Liver (tissue), 9 donors: ENCODE results near the gene ARHGAP8. TPM values are rescaled to one million over a fixed set of nuclear protein-coding genes. Genes with fewer than 3 reads are reported as not detected.

ENCODE experiments used
- DNase-seq: peaks from one replicate; pipeline ENCODE4 v3.0.0-alpha.2; 2017; ENCODE audit warnings: low spot score
- H3K27ac ChIP-seq, 2 donors: one replicate each; pipeline ENCODE4 v1.7.0; 2013; ENCODE audit warnings: inconsistent platforms in 2 of 2, low read length in 2 of 2, control low read depth in 1 of 2, low read depth in 1 of 2, mild to moderate bottlenecking in 1 of 2
- H3K27me3 ChIP-seq, 4 donors: one replicate each; pipeline versions ENCODE4 v1.6.1 to v1.7.0; 2013; ENCODE audit warnings: low read length in 3 of 4, inconsistent platforms in 1 of 4, mild to moderate bottlenecking in 1 of 4, moderate library complexity in 1 of 4; ENCODE audit not compliant: control insufficient read depth in 4 of 4, insufficient read depth in 4 of 4
- H3K36me3 ChIP-seq, 4 donors: one replicate each; pipeline versions ENCODE4 v1.6.1 to v1.7.0; 2013; ENCODE audit warnings: low read length in 3 of 4, mild to moderate bottlenecking in 3 of 4, low read depth in 1 of 4, moderate library complexity in 1 of 4; ENCODE audit not compliant: control insufficient read depth in 4 of 4, insufficient read depth in 3 of 4
- H3K4me1 ChIP-seq, 4 donors: one replicate each; pipeline versions ENCODE4 v1.6.1 to v1.7.0; 2013; ENCODE audit warnings: low read length in 3 of 4, mild to moderate bottlenecking in 3 of 4, moderate library complexity in 1 of 4; ENCODE audit not compliant: control insufficient read depth in 4 of 4, insufficient read depth in 4 of 4
- H3K4me3 ChIP-seq, 3 donors: one replicate each; pipeline versions ENCODE4 v1.6.1 to v1.7.0; 2013; ENCODE audit warnings: low read length in 3 of 3, control low read depth in 1 of 3, low read depth in 1 of 3, mild to moderate bottlenecking in 1 of 3
- H3K9ac ChIP-seq, 2 donors: one replicate each; pipeline ENCODE4 v1.7.0; 2013; ENCODE audit warnings: low read length in 2 of 2, mild to moderate bottlenecking in 2 of 2, moderate library complexity in 2 of 2, control low read depth in 1 of 2, low read depth in 1 of 2
- H3K9me3 ChIP-seq, 4 donors: one replicate each; pipeline versions ENCODE4 v1.6.1 to v1.7.0; 2013; ENCODE audit warnings: low read length in 3 of 4; ENCODE audit not compliant: control insufficient read depth in 4 of 4
- EGR1 ChIP-seq, 2 donors: IDR thresholded peaks; 2 replicates each; pipeline ENCODE4 v1.6.1; 2016 to 2018; ENCODE audit warnings: antibody characterized with exemption in 2 of 2, low read depth in 2 of 2
- FOXA1 ChIP-seq: IDR thresholded peaks from 2 replicates; pipeline ENCODE4 v1.6.1; 2016; ENCODE audit warnings: antibody characterized with exemption
- FOXA2 ChIP-seq: IDR thresholded peaks from 2 replicates; pipeline ENCODE4 v1.6.1; 2016; ENCODE audit warnings: antibody characterized with exemption
- GABPA ChIP-seq, 2 donors: IDR thresholded peaks in 1 of 2; conservative IDR thresholded peaks in 1 of 2; 2 replicates each; pipeline ENCODE4 v1.6.1; 2016; ENCODE audit warnings: antibody characterized with exemption in 2 of 2, mild to moderate bottlenecking in 1 of 2, moderate library complexity in 1 of 2
- HNF4A ChIP-seq, 2 donors: conservative IDR thresholded peaks; 2 replicates each; pipeline ENCODE4 v1.6.1; 2016; ENCODE audit warnings: antibody characterized with exemption in 2 of 2, mild to moderate bottlenecking in 2 of 2
- JUND ChIP-seq, 2 donors: IDR thresholded peaks; 2 replicates each; pipeline ENCODE4 v1.6.1; 2016; ENCODE audit warnings: antibody characterized with exemption in 2 of 2
- NR2F2 ChIP-seq: IDR thresholded peaks from 2 replicates; pipeline ENCODE4 v1.6.1; 2016; ENCODE audit warnings: antibody characterized with exemption
- RAD21 ChIP-seq, 2 donors: IDR thresholded peaks; 2 replicates each; pipeline ENCODE4 v1.6.1; 2016; ENCODE audit warnings: antibody characterized with exemption in 2 of 2, mild to moderate bottlenecking in 2 of 2
- RXRA ChIP-seq, 2 donors: IDR thresholded peaks; 2 replicates each; pipeline ENCODE4 v1.6.1; 2017 to 2018; ENCODE audit warnings: antibody characterized with exemption in 2 of 2, mild to moderate bottlenecking in 1 of 2
- SP1 ChIP-seq: IDR thresholded peaks from 2 replicates; pipeline ENCODE4 v1.6.1; 2018; ENCODE audit warnings: antibody characterized with exemption, mild to moderate bottlenecking
- YY1 ChIP-seq: IDR thresholded peaks from 2 replicates; pipeline ENCODE4 v1.6.1; 2016; ENCODE audit warnings: antibody characterized with exemption, mild to moderate bottlenecking
- WGBS: extraction: QIAGEN DNeasy Blood & Tissue Kit; methylation state at CpG from one replicate; pipeline ENCODE4 v1.1.7; 2013; 5-methylcytosine and 5-hydroxymethylcytosine counted together
- polyA plus RNA-seq, 2 donors: library from polyadenylated mRNA; stranded (reverse) in 1 of 2; unstranded in 1 of 2; fragments of 200-250 nt in 1 of 2; fragments of >200 nt in 1 of 2; fragmentation: Nextera tagmentation in 1 of 2; extraction: Ambion mirVana in 1 of 2; gene quantifications; one replicate each; pipeline versions ENCODE4 v1.2.1 to v1.2.3, GENCODE V29; 2013 to 2015
- total RNA-seq, 2 donors: library from RNA; depleted of rRNA; stranded (reverse); fragments of >200 nt; gene quantifications; one replicate each; pipeline ENCODE4 v1.2.3, GENCODE V29; 2014
- TF ChIP-seq, protein P1 (sequence below): IDR thresholded peaks from 2 replicates; pipeline ENCODE4 v1.6.1; 2016; ENCODE audit warnings: antibody characterized with exemption, mild to moderate bottlenecking
- TF ChIP-seq, protein P2 (sequence below): fragments of 150-350 bp; IDR thresholded peaks from 2 replicates; pipeline ENCODE4 v1.5.1; 2017; ENCODE audit warnings: improper control_type of control experiment, low read depth, low read length; ENCODE audit not compliant: missing input control
- TF ChIP-seq, protein P3 (sequence below): IDR thresholded peaks from 2 replicates; pipeline ENCODE4 v1.6.1; 2016; ENCODE audit warnings: antibody characterized with exemption
- donor health status: healthy.
- donor health status: healthy.
- donor health status: healthy.
- donor health status: healthy.
- donor health status: healthy.

ARHGAP8 gene
- total and polyA plus RNA-seq, 4 donors, result 0.58 to 1.8 (median 1.1) TPM

DNA sequence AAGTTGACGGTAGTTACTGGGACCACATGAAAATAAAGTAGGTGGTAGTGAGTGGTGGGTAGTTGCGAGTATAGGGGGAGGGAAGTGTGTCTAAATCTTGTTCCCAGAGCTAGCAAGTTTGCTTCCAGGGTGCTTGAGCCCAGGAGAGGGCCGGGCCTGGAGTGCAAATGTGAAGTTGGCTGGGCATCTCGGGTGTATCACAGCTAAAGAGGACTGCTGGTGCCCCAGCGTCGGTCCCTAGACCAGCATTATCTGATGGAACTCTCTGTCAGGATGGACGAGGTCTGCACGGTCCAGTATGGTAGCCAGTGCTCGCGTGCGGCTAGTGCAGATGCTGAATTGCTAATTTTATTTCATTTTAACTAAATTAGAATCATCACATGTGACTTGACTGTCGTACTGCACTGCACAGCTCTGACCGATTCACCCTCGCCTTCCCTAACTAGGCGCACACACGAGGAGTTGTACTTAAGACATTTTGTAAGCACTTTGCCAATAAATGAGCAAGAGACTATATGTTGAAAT is 75.4 kb downstream of the ARHGAP8 start:
- H3K36me3 ChIP-seq, result no peaks in the 10 kb centered on the region
- H3K4me3 ChIP-seq, result no peak overlapping the region
- no peaks in the 10 kb centered on the region for H3K9me3 ChIP-seq
- no peaks in the 10 kb centered on the region for H3K4me1 ChIP-seq
- no peaks in the 10 kb centered on the region for H3K27me3 ChIP-seq
- TF ChIP-seq, protein P1, sequence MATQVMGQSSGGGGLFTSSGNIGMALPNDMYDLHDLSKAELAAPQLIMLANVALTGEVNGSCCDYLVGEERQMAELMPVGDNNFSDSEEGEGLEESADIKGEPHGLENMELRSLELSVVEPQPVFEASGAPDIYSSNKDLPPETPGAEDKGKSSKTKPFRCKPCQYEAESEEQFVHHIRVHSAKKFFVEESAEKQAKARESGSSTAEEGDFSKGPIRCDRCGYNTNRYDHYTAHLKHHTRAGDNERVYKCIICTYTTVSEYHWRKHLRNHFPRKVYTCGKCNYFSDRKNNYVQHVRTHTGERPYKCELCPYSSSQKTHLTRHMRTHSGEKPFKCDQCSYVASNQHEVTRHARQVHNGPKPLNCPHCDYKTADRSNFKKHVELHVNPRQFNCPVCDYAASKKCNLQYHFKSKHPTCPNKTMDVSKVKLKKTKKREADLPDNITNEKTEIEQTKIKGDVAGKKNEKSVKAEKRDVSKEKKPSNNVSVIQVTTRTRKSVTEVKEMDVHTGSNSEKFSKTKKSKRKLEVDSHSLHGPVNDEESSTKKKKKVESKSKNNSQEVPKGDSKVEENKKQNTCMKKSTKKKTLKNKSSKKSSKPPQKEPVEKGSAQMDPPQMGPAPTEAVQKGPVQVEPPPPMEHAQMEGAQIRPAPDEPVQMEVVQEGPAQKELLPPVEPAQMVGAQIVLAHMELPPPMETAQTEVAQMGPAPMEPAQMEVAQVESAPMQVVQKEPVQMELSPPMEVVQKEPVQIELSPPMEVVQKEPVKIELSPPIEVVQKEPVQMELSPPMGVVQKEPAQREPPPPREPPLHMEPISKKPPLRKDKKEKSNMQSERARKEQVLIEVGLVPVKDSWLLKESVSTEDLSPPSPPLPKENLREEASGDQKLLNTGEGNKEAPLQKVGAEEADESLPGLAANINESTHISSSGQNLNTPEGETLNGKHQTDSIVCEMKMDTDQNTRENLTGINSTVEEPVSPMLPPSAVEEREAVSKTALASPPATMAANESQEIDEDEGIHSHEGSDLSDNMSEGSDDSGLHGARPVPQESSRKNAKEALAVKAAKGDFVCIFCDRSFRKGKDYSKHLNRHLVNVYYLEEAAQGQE, result no peak
- TF ChIP-seq YY1, result no peak
- TF ChIP-seq EGR1 (IDR thresholded peaks at IDR 0.05; ENCODE audit: low read depth in 2 of 2), result no peak
- no peak for TF ChIP-seq RAD21 (IDR thresholded peaks at IDR 0.05)
- no peak for TF ChIP-seq RXRA (IDR thresholded peaks at IDR 0.05)
- TF ChIP-seq FOXA1, result no peak
- TF ChIP-seq SP1, result no peak
- TF ChIP-seq FOXA2, result no peak
- TF ChIP-seq, protein P2, sequence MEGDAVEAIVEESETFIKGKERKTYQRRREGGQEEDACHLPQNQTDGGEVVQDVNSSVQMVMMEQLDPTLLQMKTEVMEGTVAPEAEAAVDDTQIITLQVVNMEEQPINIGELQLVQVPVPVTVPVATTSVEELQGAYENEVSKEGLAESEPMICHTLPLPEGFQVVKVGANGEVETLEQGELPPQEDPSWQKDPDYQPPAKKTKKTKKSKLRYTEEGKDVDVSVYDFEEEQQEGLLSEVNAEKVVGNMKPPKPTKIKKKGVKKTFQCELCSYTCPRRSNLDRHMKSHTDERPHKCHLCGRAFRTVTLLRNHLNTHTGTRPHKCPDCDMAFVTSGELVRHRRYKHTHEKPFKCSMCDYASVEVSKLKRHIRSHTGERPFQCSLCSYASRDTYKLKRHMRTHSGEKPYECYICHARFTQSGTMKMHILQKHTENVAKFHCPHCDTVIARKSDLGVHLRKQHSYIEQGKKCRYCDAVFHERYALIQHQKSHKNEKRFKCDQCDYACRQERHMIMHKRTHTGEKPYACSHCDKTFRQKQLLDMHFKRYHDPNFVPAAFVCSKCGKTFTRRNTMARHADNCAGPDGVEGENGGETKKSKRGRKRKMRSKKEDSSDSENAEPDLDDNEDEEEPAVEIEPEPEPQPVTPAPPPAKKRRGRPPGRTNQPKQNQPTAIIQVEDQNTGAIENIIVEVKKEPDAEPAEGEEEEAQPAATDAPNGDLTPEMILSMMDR, result no peak
- no peak for TF ChIP-seq NR2F2
- TF ChIP-seq, protein P3, sequence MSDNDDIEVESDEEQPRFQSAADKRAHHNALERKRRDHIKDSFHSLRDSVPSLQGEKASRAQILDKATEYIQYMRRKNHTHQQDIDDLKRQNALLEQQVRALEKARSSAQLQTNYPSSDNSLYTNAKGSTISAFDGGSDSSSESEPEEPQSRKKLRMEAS, result no peak
- TF ChIP-seq HNF4A (conservative IDR thresholded peaks at IDR 0.05), result no peak
- TF ChIP-seq GABPA (IDR thresholded peaks at IDR 0.05 in 1 of 2, conservative IDR thresholded peaks at IDR 0.05 in 1 of 2), result no peak
- TF ChIP-seq JUND (IDR thresholded peaks at IDR 0.05), result no peak
- DNase-seq, result no peak
- H3K9ac ChIP-seq, result no peak overlapping the region
- no peak overlapping the region for H3K27ac ChIP-seq
- WGBS, result 91% methylated on average over 16 of the region's 16 CpGs

DNA sequence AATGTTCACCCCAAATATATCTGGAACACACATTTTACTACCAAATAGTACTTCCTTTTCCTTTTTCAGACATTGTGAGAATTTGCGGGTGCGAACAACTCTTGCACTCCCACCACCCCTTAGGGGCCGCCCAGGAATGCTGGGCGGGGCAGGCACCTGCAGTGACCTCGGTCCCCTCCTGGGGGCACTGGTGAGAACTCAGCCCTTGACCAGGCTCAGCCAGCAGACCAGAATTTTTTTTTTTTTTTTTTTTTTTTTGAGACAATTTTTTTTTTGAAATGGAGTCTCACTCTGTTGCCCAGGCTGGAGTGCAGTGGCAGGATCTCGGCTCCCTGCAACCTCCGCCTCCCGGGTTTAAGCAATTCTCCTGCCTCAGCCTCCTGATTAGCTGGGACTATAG is 75.8 kb downstream of the ARHGAP8 start:
- Histone ChIP-seq H3K36me3 (no peaks in the 10 kb centered on the region), H3K27ac (no peak overlapping the region), H3K9me3 (no peaks in the 10 kb centered on the region), H3K9ac (no peak overlapping the region), H3K4me3 (no peak overlapping the region), H3K27me3 (no peaks in the 10 kb centered on the region), H3K4me1 (no peaks in the 10 kb centered on the region)
- TF ChIP-seq, protein P3, result no peak
- TF ChIP-seq, protein P2, result peak; percentile 28
- 65% methylated on average over 8 of the region's 8 CpGs for WGBS
- no peak for DNase-seq
